Measurements from ENCODE around the gene QRFP. TPM values are rescaled to one million over a fixed set of nuclear protein-coding genes. Genes with fewer than 3 reads are reported as not detected.

Gene QRFP
- total RNA-seq, 1 experiment from 2014 or later: not detected

DNA sequence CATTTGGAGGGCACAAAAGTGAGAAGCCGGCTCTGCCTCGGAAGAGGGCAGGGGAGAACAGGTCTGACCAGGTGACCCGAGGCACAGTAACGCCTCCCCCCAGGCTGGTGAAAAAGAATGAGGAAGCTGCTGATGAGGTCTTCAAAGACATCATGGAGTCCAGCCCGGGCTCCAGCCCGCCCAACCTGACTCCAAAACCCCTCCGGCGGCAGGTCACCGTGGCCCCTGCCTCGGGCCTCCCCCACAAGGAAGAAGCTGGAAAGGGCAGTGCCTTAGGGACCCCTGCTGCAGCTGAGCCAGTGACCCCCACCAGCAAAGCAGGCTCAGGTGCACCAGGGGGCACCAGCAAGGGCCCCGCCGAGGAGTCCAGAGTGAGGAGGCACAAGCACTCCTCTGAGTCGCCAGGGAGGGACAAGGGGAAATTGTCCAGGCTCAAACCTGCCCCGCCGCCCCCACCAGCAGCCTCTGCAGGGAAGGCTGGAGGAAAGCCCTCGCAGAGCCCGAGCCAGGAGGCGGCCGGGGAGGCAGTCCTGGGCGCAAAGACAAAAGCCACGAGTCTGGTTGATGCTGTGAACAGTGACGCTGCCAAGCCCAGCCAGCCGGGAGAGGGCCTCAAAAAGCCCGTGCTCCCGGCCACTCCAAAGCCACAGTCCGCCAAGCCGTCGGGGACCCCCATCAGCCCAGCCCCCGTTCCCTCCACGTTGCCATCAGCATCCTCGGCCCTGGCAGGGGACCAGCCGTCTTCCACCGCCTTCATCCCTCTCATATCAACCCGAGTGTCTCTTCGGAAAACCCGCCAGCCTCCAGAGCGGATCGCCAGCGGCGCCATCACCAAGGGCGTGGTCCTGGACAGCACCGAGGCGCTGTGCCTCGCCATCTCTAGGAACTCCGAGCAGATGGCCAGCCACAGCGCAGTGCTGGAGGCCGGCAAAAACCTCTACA is 11.8 kb downstream of the QRFP start:
- in situ Hi-C loops (cut with HindIII; ENCODE audit: low pct_unique_long_range_greater_than_20kb, low sequenced_read_pairs): no loop called here
- DNase-seq (ENCODE audit: low read depth): no peak

DNA sequence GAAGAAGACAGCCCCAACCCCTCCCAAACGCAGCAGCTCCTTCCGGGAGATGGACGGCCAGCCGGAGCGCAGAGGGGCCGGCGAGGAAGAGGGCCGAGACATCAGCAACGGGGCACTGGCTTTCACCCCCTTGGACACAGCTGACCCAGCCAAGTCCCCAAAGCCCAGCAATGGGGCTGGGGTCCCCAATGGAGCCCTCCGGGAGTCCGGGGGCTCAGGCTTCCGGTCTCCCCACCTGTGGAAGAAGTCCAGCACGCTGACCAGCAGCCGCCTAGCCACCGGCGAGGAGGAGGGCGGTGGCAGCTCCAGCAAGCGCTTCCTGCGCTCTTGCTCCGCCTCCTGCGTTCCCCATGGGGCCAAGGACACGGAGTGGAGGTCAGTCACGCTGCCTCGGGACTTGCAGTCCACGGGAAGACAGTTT is 12.5 kb downstream of the QRFP start:
- DNase-seq (ENCODE audit: low read depth): no peak
- in situ Hi-C loops (cut with HindIII; ENCODE audit: low pct_unique_long_range_greater_than_20kb, low sequenced_read_pairs): no loop called here

DNA sequence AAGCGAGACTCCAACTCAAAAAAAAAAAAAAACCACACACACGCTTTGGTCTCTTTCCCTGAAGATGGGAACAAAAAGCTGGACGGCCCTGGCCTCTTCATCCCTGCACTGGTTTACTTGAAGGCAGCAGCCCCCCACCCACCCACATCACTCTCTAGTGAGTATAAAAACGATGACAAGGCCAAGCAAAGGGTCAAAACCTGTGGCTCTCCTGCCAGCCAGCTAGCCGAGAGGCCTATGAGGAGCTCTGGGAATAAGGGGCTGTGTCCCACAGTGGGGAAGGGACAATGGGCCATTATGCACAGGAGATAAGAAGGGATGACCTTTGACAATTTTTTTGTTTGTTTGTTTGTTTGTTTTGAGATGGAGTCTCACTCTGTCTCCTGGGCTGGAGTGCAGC is 13.1 kb downstream of the QRFP start:
- no peak for DNase-seq (ENCODE audit: low read depth)
- in situ Hi-C loops (cut with HindIII; ENCODE audit: low pct_unique_long_range_greater_than_20kb, low sequenced_read_pairs): no loop called here

DNA sequence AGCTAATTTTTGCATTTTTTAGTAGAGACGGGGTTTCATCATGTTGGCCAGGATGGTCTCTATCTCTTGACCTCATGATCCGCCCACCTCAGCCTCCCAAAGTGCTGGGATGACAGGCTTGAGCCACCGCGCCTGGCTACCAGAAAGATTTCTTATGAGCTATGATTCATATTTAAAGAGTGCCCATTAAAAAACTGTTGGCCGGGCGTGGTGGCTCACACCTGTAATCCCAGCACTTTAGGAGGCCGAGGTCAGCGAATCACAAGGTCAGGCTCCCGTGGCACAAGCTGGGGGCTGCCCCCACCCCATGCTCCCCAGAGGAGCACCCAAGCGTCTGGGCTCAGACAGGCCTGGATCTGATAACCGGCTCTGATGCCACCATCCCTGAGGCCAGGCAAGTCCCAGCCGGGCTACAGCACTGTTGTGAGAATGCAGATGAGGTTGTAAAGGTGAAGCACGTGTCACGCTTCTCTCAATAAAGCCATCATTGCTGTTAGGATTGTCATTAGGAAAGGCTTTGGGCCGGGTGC is 13.9 kb downstream of the QRFP start:
- in situ Hi-C loops (cut with HindIII; ENCODE audit: low pct_unique_long_range_greater_than_20kb, low sequenced_read_pairs): no loop called here
- no peak for DNase-seq (ENCODE audit: low read depth)

DNA sequence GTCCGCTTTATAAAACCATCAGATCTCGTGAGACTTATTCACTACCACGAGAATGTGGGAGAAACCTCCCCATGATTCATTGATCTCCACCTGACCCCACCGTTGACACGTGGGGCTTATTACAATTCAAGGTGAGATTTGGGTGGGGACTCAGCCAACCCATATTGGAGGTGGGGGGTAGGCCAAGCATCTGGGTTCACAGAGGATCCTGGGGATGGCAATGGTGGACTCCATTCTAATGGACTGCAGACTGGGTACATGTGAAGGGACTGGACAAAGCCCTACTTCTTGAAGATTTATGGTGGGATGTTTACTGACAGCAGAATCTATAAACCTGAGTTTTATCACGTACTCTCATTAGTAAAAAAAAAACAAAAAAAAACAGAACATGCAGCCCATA is 15.1 kb downstream of the QRFP start:
- in situ Hi-C loops (cut with HindIII; ENCODE audit: low pct_unique_long_range_greater_than_20kb, low sequenced_read_pairs): no loop called here
- no peak for DNase-seq (ENCODE audit: low read depth)

DNA sequence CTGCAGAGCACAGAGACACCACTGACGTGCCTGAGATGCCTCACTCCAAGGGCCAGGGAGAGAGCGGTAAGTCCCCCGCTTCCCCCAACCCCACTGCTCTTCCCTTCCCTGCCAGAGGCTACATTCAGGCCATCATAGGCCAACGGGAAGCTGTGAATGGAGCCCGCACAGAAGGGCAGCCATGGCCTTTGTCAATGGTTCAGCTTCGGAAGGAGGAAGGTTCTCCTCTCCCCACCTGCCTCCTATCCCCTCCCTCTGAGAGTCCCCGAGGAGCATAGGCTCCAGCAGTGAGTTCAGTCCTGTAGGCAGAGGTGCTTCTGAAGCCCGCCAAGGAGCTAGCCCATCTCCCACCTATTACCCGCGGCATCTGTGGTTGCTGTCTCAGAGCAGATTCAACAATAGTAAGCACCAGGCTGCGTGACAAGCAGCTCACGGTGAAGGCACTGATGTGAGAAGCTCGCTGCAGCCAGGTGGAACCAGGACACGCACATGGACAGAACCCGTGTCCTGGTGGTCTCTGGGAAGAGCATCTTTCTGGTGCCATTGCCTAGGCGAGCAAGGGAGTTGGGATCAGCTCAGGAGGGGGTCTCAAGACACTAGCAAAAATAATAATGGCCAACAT is 15.9 kb downstream of the QRFP start:
- DNase-seq (ENCODE audit: low read depth): no peak
- in situ Hi-C loops (cut with HindIII; ENCODE audit: low pct_unique_long_range_greater_than_20kb, low sequenced_read_pairs): no loop called here

DNA sequence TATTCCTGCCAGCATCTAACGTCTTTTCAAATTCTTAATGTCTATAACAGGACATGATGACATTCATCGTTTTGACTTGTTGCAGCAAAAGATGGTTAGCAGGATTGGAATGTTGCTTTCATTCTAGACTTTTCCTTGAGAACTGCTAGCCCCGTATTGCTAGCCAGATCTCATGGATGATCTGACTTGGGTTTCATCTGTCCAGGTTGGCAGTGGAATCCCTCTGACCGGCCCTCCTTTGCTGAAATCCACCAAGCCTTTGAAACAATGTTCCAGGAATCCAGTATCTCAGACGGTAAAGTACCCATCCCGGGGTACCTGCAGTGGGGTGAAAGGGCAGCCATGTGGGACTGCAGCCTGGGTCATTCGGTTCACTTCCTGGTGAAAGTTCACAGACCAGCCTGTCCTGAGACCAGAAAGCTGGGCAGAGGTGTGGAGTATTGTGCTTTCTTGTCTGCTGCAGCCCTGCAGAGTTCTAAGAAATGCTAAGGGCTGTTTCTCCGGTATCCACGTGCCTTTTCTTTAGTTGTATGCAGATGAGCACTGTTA is 16.7 kb downstream of the QRFP start:
- DNase-seq (ENCODE audit: low read depth): no peak
- in situ Hi-C loops (cut with HindIII; ENCODE audit: low pct_unique_long_range_greater_than_20kb, low sequenced_read_pairs): no loop called here

DNA sequence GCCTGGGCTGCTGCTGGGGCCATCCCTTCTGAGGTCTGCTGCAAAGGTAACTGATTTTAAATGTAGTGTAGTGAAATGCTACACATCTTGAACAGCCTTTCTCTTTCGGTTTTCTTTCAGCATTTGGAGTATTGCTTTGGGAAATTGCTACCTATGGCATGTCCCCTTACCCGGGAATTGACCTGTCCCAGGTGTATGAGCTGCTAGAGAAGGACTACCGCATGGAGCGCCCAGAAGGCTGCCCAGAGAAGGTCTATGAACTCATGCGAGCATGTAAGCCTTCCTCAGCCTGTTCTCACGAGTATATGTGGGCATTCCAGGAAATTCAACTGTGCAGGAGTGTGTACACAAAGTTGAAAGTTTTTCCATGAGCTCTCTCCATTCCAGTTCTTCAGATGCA is 18.3 kb downstream of the QRFP start:
- DNase-seq (ENCODE audit: low read depth): no peak
- in situ Hi-C loops (cut with HindIII; ENCODE audit: low pct_unique_long_range_greater_than_20kb, low sequenced_read_pairs): no loop called here

DNA sequence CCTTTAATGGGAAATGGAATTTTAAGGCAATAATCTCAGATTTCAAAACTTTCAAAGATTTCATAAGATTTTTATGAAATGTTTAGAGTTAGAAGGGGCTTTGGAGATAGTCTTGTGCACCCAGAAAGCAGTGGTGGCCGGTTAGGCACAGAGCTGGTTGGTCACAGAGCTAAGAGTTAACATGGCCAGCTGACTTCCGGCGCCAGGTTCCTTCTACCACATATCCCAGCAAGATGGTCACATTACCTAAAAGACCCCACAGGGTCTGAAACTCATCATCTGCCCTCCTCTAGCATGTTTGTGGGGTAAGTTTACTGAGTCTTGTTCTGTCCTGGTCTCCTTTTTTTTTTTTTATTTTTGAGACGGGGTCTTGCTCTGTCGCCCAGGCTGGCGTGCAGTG is 19.3 kb downstream of the QRFP start:
- in situ Hi-C loops (cut with HindIII; ENCODE audit: low pct_unique_long_range_greater_than_20kb, low sequenced_read_pairs): no loop called here
- DNase-seq (ENCODE audit: low read depth): no peak

DNA sequence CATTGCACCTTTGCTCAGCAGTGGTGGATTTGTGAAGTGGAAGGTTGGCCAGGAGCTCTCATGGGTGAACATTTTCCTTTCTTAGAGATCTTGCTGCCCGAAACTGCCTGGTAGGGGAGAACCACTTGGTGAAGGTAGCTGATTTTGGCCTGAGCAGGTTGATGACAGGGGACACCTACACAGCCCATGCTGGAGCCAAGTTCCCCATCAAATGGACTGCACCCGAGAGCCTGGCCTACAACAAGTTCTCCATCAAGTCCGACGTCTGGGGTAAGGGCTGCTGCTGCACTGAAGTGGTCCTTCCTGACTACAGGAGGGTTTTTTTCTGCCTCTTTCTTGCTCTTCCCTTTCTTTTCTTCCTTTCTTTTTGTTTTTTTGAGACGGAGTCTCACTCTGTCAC is 21.8 kb downstream of the QRFP start:
- DNase-seq (ENCODE audit: low read depth): no peak
- in situ Hi-C loops (cut with HindIII; ENCODE audit: low pct_unique_long_range_greater_than_20kb, low sequenced_read_pairs): no loop called here

DNA sequence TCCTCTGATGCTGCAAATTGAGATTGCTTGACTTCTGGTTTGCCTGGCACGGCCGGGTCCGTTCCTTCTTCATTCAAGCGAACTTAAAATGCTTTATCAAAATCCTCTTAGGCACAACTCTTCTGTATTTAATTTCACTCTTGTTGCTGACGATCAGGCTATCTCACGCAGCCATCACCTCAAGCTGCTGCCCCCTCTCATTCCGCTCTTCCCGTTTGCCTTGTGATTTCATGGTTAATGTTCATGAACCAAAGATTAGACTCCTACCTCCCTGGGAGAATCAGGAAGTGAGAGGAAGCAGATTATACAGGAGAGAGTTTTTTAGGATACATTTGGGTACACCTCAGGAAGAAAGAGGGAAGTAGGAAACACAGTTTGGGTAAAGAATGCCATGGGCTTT is 22.6 kb downstream of the QRFP start:
- in situ Hi-C loops (cut with HindIII; ENCODE audit: low pct_unique_long_range_greater_than_20kb, low sequenced_read_pairs): no loop called here
- DNase-seq (ENCODE audit: low read depth): no peak

DNA sequence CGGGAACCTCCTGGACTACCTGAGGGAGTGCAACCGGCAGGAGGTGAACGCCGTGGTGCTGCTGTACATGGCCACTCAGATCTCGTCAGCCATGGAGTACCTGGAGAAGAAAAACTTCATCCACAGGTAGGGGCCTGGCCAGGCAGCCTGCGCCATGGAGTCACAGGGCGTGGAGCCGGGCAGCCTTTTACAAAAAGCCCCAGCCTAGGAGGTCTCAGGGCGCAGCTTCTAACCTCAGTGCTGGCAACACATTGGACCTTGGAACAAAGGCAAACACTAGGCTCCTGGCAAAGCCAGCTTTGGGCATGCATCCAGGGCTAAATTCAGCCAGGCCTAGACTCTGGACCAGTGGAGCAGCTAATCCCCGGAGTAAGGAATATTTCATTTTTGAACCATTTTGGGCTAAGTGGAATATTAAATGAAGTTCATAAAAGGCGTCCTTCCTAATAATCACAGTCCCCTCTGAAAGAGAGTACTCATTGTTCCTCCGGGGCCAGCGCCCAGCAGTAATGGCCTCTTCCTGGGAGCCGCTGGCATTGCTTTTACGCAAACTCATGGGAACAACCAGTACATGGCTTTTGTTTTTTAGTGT is 23.6 kb downstream of the QRFP start:
- in situ Hi-C loops (cut with HindIII; ENCODE audit: low pct_unique_long_range_greater_than_20kb, low sequenced_read_pairs): no loop called here
- no peak for DNase-seq (ENCODE audit: low read depth)

DNA sequence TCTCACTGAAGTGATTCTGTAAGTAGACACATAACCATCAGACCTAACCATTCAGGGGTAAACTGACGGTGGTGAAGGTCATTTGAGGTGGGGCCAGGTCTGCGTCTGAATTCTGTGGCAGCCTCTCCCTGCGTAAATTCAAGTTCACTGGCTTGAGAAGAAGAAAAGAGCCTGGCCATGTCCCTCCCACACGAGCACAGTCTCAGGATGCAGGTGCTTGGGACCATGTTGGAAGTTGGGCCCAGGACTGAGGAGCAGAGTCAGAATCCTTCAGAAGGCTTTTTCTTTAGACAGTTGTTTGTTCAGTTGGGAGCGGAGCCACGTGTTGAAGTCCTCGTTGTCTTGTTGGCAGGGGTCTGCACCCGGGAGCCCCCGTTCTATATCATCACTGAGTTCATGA is 24.1 kb downstream of the QRFP start:
- in situ Hi-C loops (cut with HindIII; ENCODE audit: low pct_unique_long_range_greater_than_20kb, low sequenced_read_pairs): no loop called here
- no peak for DNase-seq (ENCODE audit: low read depth)

DNA sequence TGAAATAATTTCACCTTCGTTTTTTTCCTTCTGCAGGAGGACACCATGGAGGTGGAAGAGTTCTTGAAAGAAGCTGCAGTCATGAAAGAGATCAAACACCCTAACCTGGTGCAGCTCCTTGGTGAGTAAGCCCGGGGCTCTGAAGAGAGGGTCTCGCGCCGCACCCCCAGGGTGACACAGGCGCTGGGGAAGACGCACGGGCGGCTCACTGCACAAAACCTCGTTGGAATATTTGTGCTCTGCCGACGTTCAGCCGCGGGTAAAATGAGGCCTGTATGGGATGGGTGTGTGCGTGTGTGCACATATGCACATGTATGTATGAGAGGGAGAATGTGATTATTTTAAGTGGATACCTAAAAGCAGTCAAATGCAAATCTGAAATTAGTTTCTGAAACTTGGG is 24.5 kb downstream of the QRFP start:
- no peak for DNase-seq (ENCODE audit: low read depth)
- in situ Hi-C loops (cut with HindIII; ENCODE audit: low pct_unique_long_range_greater_than_20kb, low sequenced_read_pairs): no loop called here

DNA sequence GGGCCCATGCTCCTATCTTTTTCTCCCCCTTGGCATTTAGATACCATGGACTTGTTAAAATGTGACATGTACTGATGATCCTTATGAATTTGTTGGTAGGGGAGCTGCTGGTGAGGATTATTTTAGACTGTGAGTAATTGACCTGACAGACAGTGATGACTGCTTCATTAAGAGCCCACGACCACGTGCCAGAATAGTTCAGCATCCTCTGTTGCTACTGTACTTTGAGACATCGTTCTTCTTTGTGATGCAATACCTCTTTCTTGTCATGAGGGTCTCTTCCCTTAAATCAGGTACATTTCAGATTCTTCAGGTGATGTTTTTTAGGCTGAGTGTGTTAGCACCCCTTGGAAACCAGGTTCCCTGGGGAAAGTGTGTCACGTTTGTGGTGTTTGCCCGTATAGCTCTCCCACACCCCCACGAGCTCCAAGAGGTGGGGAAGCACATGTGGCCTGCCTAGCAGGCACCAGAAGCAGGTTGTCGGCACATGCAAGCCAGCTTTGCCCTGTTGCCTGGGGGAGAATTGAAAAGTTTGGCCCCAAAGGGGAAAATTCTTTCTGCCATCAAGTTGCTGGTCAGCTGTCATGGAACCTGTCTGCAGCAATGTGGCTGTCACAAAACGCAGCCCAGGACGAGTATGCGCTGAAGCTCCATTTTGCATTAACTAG is 25.1 kb downstream of the QRFP start:
- in situ Hi-C loops (cut with HindIII; ENCODE audit: low pct_unique_long_range_greater_than_20kb, low sequenced_read_pairs): no loop called here
- no peak for DNase-seq (ENCODE audit: low read depth)

DNA sequence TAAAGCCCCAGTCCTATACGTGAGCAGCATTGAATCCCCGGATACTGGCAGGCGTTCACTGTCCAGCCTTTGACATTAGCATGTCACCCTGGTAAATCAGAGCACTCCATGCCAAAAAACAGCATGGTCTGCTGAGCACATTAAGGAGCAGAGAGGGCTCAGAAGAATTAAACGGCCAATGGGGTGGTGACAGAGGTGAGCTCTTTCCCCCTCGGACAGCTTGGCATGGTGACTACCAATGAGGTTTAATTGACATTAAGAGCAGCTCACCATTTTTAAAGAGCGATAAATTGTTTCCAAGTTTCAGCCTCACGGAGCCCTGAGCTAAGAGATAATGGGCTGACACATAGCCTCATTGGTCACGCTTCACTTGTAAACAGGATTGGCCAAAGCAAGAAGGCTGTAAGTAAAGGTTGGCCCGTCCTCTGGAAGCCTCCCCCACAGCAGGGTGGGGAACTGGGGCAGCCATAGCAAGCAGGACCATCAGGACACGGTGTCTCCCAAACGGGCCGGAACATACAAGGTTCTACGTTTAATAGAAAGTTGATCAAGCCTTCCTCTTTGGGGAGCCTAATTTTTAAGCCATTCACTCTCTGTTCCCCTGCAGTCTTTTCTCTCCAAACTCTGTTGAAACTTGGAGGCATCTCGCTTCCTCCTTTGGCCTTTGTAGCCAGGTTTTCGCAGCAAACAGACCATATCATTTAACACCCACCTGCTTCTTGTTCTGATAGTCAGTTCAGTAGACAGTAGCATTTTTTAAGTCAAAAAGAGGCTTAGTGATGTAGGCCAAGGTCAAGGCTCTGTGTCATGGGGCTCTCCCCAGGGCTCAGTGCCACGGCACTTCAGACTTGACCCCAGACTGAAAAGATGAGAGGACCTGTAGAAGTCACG is 25.9 kb downstream of the QRFP start:
- peak; percentile 60 for DNase-seq (ENCODE audit: low read depth)
- in situ Hi-C loops (cut with HindIII; ENCODE audit: low pct_unique_long_range_greater_than_20kb, low sequenced_read_pairs): no loop called here

DNA sequence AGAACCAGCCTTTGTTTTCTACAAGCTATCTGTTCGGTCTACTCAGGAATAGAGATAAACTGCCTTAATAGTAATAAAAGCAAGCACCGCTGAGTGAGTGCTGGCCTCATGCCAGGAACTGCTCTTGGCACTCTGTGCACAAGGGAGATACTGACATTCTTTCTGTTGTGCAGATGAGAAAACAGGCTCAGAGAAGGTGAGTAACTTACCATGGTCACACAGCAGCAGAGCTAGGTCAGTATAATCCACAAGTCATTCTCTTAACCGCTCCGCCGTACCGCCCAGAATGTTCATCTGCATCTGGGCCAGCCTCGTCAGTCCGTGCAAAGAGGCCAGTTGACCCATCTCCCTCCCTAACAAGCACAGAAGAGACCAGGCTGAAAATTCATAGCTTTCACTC is 27.4 kb downstream of the QRFP start:
- in situ Hi-C loops (cut with HindIII; ENCODE audit: low pct_unique_long_range_greater_than_20kb, low sequenced_read_pairs): no loop called here
- DNase-seq (ENCODE audit: low read depth): no peak

DNA sequence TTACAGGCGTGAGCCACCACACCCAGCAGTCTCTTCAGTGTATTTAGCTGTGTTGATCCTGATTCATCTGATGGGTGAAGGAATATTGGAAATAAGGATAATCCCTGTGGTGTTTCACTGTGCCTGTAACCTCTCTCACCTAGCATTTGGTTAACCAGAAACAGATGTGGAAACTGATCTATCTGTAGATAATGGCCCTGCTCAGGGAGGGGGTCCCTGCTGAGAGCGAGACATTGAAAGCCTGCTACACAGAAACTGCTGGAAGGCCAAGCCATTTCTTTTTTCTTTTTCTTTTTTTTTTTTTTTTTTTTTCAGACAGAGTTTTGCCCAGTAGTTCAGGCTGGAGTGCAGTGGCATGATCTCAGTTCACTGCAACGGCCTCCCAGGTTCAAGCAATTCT is 28.4 kb downstream of the QRFP start:
- no peak for DNase-seq (ENCODE audit: low read depth)
- in situ Hi-C loops (cut with HindIII; ENCODE audit: low pct_unique_long_range_greater_than_20kb, low sequenced_read_pairs): no loop called here
